DOHH2 (cell line): ENCODE results near the gene FILIP1L.

Experiments used
- H3F3A ChIP-seq: fragments of 200-600 bp; sonication (generic), shearing (Covaris generic); 2 replicates; pipeline ENCODE4 v1.6.0; 2016; ENCODE audit warnings: antibody characterized with exemption, mild to moderate bottlenecking; ENCODE audit not compliant: control insufficient read depth, insufficient read depth
- H3K27ac ChIP-seq: fragments of 200-600 bp; sonication (generic); 2 replicates; pipeline ENCODE4 v1.5.1; 2014; ENCODE audit warnings: low read depth, mild to moderate bottlenecking, low read length, moderate library complexity
- H3K27me3 ChIP-seq: fragments of 200-600 bp; sonication (generic); 2 replicates; pipeline ENCODE4 v1.6.1; 2014; ENCODE audit warnings: mild to moderate bottlenecking, low read length, mixed read lengths; ENCODE audit not compliant: control insufficient read depth
- H3K36me3 ChIP-seq: fragments of 200-600 bp; sonication (generic); 2 replicates; pipeline ENCODE4 v1.6.1; 2014; ENCODE audit warnings: mild to moderate bottlenecking, low read length, moderate library complexity, mixed read lengths; ENCODE audit not compliant: control insufficient read depth
- H3K4me1 ChIP-seq: fragments of 200-600 bp; sonication (generic); 2 replicates; pipeline ENCODE4 v1.6.1; 2014; ENCODE audit warnings: mild to moderate bottlenecking, low read length, mixed read lengths; ENCODE audit not compliant: control insufficient read depth
- H3K4me2 ChIP-seq: fragments of 200-600 bp; sonication (generic); 2 replicates; pipeline ENCODE4 v1.6.0; 2014; ENCODE audit warnings: mild to moderate bottlenecking, low read length, moderate library complexity
- H3K4me3 ChIP-seq: fragments of 200-600 bp; sonication (generic); 2 replicates; pipeline ENCODE4 v1.5.1; 2014; ENCODE audit warnings: mild to moderate bottlenecking, low read length, mixed read lengths
- H3K79me2 ChIP-seq: fragments of 200-600 bp; sonication (generic); 2 replicates; pipeline ENCODE4 v1.6.1; 2014; ENCODE audit warnings: mild to moderate bottlenecking, low read length, mixed read lengths; ENCODE audit not compliant: control insufficient read depth
- H3K9me2 ChIP-seq: fragments of 200-600 bp; sonication (generic); replicated peaks from 2 replicates; pipeline ENCODE4 v1.6.1; 2014; ENCODE audit warnings: mild to moderate bottlenecking, low read length, mixed read lengths; ENCODE audit not compliant: control insufficient read depth
- H3K9me3 ChIP-seq: fragments of 200-600 bp; sonication (generic); 2 replicates; pipeline ENCODE4 v1.6.1; 2014; ENCODE audit warnings: antibody characterized with exemption, low read length, mixed read lengths; ENCODE audit not compliant: control insufficient read depth, insufficient read depth
- H4K20me1 ChIP-seq: fragments of 200-600 bp; sonication (generic); 2 replicates; pipeline ENCODE4 v1.6.0; 2014; ENCODE audit warnings: low read depth, mild to moderate bottlenecking, antibody characterized with exemption, low read length, moderate library complexity; ENCODE audit not compliant: control insufficient read depth, insufficient read depth
- EZH2phosphoT487 ChIP-seq: fragments of 200-600 bp; sonication (generic); IDR thresholded peaks from 2 replicates; pipeline ENCODE4 v1.6.1; 2017; ENCODE audit warnings: borderline replicate concordance, mild to moderate bottlenecking, antibody characterized with exemption, low read length, moderate library complexity, mixed read lengths
- TF ChIP-seq, protein P1 (sequence below): fragments of 200-600 bp; sonication (generic); IDR thresholded peaks from one replicate; pipeline ENCODE4 v1.5.1; 2014; ENCODE audit warnings: antibody characterized with exemption, mild to moderate bottlenecking, low read depth, low read length; ENCODE audit not compliant: poor library complexity, severe bottlenecking

Gene FILIP1L

DNA sequence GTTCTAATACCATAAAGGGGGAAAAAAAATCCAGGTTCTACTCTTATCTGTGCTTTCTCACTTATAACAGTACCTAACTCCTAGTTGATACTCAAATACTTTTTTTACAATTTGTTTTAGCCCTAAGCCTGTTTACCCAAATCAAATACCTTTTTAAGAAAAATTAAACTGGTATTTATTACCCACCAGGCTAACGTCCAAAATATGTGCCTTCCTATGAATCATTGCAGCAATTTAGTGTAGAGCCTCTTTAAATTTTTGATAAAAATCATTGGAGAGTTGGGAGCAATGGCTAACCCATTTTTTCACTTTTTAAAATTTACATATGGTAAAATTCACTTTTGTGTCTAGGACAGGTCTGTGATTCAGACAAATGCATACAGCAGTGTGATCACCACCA is 27.9 kb downstream of the FILIP1L start:
- Histone ChIP-seq H3K9me3 (no peaks in the 10 kb centered on the region), H3K27me3 (no peaks in the 10 kb centered on the region), H4K20me1 (no peaks in the 10 kb centered on the region), H3K4me2 (no peak overlapping the region), H3K9me2 (no peaks in the 10 kb centered on the region), H3K36me3 (no peaks in the 10 kb centered on the region), H3K79me2 (no peaks in the 10 kb centered on the region), H3K27ac (no peak overlapping the region), H3K4me3 (no peak overlapping the region), H3K4me1 (0 out of 2 replicates have a peak, but pooled peaks cover 2% of the 10 kb centered on the region), H3F3A (no peaks in the 10 kb centered on the region)
- no peak for TF ChIP-seq EZH2phosphoT487
- TF ChIP-seq, protein P1, sequence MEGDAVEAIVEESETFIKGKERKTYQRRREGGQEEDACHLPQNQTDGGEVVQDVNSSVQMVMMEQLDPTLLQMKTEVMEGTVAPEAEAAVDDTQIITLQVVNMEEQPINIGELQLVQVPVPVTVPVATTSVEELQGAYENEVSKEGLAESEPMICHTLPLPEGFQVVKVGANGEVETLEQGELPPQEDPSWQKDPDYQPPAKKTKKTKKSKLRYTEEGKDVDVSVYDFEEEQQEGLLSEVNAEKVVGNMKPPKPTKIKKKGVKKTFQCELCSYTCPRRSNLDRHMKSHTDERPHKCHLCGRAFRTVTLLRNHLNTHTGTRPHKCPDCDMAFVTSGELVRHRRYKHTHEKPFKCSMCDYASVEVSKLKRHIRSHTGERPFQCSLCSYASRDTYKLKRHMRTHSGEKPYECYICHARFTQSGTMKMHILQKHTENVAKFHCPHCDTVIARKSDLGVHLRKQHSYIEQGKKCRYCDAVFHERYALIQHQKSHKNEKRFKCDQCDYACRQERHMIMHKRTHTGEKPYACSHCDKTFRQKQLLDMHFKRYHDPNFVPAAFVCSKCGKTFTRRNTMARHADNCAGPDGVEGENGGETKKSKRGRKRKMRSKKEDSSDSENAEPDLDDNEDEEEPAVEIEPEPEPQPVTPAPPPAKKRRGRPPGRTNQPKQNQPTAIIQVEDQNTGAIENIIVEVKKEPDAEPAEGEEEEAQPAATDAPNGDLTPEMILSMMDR: no peak

DNA sequence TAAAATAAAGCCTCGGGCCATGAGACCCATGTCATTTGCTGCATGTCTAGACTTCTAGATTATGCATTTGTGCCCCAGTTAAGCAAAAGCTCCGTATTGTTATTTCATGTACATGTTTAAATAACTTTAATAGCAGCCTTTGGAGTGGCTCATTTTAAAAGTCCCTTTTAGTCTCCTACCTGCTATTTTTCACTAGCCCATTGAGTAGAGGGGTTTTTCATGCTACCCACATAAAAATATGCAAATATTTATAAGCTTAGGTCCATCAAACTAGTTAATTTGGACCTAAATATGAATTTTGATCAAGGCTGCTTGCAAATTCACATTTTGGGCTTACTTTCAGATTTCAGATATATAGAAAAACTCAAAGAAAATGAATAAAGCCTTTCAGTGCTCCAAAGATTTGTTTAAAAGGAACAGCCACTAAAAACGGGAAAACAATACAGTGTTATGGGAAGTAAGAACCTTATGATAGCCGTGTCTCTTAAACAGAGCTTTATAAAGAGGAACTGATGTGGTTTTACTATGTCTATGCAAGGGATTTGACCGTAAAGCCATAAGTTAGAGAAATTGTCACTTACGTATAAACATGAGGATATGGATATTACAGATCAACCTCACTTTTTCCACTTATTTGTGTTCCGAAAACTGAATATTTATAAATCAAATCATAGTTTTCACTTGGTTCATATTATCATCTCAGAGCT is 30.0 kb downstream of the FILIP1L start:
- Histone ChIP-seq H3K9me2 (no peaks in the 10 kb centered on the region), H3K4me1 (0 out of 2 replicates have a peak, but pooled peaks cover 2% of the 10 kb centered on the region)

GRCh38 chr3:100083209-100083608 is 31.1 kb downstream of the FILIP1L start:
- Histone ChIP-seq H3K27me3 (no peaks in the 10 kb centered on the region), H3K36me3 (no peaks in the 10 kb centered on the region), H3K9me3 (no peaks in the 10 kb centered on the region), H3K4me2 (no peak overlapping the region), H3K4me3 (no peak overlapping the region), H3K27ac (no peak overlapping the region), H3K79me2 (no peaks in the 10 kb centered on the region), H3F3A (no peaks in the 10 kb centered on the region), H3K9me2 (no peaks in the 10 kb centered on the region), H3K4me1 (0 out of 2 replicates have a peak, but pooled peaks cover 2% of the 10 kb centered on the region), H4K20me1 (no peaks in the 10 kb centered on the region)
- TF ChIP-seq, protein P1: no peak
- TF ChIP-seq EZH2phosphoT487: no peak

More for the DNA sequence above, 30.0 kb downstream of the FILIP1L start:
- Histone ChIP-seq H3K79me2 (no peaks in the 10 kb centered on the region), H3K27me3 (no peaks in the 10 kb centered on the region), H3K36me3 (no peaks in the 10 kb centered on the region), H3K27ac (no peak overlapping the region), H3F3A (no peaks in the 10 kb centered on the region), H3K9me3 (no peaks in the 10 kb centered on the region), H3K4me3 (no peak overlapping the region), H3K4me2 (no peak overlapping the region), H4K20me1 (no peaks in the 10 kb centered on the region)
- no peak for TF ChIP-seq EZH2phosphoT487
- TF ChIP-seq, protein P1: no peak
